ENCODE results near the gene DEPDC5.
A peak's percentile ranks its signal among the peaks of the same experiment; 100 is the strongest.
"Not testable (repeated sequence)": the region's sequence is repeated elsewhere in the genome, so short reads cannot be mapped to it uniquely, and the experiment has no call there.

DEPDC5 gene

DNA sequence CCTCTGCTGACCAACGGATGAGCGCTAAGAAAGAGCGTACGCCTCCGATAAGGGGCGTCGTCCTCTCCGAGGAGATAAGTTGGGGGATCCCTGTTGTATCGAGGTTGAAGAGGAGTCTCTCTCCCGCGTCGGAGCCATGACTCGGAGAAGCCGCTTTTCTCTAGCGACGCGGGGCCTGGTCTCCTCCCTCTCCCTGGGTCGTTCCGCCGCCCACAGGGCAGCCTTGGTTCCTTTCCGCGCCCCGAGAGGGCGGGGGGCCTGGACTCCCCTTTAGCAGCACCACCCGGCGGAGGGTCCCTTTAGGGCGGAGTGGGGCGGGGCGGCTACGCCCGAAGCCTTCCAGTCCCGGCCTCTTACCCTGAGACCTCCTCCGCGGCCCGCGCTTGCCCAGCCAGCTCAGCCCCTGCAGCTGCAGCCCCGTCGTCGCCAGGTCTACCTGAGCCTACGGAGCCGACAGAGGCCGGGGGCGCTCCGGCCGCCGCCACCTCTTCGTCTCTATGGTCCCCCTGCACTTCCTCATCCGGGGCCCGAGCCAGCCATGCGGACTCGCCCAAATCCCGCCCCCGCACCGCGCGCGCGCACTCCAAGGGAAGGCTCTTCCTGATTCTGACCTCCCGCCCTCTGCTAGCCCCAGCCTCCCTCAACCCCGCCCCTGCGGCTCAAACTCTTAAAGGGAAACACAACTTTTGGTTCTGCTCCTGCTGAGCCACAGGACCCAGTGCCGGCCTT is 4.0 kb upstream of the DEPDC5 start, which contains the start of gene PRR14L:
Gene PRR14L, minus strand, starts transcription at position 497 of the 729 bp plus-strand sequence. CDS start 11,272 bp downstream, outside the sequence.
- peak; percentile 100 for DNase-seq

DNA sequence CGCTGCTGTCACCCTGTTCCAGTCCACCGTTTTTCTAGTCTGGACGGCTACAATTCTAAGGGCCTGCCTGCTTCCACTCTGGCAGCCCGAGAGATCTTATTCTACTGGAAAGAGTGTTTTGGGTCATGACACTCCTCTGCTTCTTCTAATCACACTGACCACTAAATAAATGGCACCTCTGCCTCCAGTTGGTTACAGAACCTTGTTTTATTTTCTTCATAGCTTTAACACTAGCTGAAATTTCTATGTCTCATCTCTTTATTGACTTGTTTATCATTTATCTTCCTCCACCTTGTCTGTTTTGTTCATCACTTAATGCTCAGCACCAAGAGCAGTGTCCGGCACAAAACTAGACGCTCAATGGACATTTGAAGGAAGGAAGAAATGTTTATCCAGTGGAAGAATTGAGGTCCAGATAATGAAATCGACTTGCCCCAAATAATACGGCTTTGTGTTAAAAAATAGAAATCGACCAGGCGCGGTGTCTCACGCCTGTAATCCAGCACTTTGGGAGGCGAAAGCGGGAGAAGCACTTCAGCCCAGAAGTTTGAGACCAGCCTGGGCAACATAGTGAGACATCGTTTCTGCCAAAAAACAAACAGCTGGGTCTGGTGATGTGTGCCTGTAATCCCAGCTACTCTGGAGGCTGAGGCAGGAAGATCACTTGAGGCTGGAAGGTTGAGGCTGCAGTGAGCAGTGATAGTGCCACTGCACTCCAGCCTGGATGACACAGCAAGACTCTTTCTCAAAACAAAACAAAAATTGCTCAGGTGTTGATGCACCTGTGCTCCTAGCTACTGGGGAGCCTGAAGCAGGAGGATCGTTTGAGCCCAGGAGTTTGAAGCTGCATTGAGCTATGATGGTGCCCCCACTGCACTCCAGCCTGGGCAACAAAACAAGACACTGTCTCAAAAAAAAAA is 3.2 kb upstream of the DEPDC5 start:
- no peak for DNase-seq

DNA sequence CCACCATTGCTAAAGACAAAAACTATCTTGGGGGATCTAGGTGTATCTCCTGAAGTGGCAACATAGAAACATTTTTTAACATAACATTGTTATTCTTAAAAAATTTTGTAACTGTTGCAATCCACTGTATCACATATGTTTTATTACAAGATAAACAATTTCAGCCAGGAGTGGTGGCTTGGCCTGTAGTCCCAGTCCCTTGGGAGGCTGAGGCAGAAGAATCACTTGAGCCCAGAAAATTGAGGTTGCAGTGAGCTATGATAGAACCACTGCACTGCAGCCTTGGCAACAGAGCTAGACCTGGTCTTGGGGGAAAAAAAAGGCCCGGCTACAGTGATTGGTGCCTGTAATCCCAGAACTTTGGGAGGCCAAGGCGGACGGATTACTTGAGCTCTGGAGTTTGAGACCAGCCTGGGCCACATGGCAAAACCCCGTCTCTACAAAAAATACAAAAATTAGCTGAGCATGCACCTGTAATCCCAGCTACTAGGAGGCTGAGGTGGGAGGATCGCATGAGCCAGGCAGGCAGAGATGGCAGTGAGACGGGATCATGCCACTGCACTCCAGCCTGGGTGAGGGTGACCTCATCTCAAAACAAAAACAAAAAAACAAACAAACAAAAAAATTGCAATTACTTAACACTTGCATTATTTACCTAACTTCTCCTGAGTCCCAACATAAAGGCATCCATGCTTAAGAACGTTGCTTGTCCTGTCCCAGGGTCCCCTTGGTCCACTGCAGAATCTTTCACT is 1.5 kb upstream of the DEPDC5 start:
- DNase-seq: no peak

DNA sequence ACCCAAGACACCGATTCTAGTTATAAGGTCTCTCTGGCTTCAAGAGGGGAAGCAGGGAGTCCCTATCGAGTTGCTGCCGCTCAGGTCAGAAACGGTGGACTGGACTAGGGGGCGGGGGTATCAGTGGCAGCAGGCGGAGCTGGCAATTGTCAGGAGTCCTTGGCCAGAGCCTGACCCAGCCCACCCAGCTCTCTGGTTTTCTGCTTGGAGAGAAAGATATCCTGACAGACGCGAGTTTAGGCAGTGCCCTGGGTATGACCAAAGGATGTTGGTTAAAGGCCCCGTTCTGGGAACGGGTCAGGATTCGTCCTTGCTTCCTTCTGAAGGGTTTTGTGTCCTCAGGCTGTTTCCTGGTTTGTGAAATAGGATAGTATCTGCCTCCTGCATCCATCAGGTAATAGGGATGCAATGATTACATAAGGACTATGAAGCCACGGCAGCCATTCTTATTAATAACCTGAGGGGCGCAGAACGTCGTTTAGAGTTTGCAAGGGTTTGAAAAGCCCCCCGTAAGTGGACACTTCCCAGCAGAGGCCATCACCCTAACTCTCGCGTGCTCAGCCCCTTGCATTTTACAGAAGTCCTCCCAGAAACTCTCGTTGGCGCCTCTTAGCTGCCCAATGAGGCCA is 700 bp upstream of the DEPDC5 start:
- peak; percentile 10 for DNase-seq

DNA sequence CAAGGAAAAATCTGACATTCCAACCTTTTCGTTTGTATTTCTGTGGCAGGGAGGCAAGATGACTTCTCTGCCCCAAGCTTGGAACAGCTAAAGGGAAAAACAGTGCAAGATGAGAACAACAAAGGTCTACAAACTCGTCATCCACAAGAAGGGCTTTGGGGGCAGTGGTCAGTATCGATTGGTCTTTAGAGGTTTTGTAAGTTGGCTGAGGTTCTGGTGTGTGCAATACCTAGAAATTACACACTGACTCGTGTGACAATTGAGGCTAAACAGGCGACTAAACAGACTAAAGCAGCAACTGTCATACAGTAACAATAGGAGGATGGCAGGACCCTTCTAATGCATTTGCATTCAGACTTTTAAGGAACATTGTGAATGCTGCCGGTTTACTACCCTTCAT is 994 bp downstream of the DEPDC5 start:
- no peak for DNase-seq

DNA sequence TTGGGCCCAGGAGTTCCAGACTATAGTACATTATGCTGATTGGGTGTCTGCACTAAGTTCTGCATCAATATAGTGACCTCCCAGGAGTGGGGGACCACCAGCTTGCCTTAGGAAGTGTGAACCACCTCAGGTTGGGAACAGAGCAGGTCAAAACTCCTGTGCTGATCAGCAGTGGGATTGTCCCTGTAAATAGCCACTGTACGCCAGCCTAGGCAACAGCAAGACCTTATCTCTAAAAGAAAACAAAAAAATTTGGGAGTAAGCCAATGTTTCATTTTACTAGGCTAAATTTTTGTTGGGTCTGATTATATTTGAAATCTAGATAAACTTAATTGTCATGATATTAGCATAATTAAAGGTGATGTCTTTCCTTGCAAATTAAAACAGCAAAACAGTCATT is 3.4 kb downstream of the DEPDC5 start:
- no peak for DNase-seq

DNA sequence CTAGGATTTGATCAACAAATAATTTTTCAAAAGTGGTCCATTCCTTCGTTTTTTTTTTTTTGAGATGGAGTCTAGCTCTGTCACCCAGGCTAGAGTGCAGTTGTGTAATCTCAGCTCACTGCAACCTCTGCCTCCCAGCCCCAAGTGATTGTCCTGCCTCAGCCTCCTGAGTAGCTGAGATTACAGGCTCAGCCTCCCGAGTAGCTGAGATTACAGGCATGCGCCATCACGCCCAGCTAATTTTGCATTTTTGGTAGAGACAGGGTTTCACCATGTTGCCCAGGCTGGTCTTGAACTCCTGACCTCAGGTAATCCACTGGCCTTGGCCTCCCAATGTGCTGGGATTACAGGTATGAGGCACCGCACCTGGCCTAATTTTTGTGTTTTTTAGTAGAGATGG is 5.0 kb downstream of the DEPDC5 start:
- DNase-seq: not testable (repeated sequence)

DNA sequence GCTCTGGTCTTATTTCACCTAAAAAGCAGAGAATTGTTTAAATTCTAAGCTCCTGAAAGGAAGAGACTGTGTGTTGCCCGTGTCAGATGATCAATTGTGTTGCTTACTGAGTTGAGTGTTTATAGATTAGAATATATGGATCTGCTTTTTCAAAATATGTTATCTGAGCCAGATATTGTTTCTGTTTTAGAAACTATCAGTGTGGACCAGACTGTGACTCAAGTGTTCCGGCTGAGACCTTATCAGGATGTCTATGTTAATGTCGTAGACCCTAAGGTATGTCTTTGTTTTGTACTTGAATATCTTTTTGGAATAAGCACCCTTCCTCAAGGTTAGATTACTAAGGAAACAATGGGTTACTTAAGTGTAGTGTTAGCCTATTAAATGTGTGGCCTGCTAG is 11.0 kb downstream of the DEPDC5 start:
- DNase-seq: no peak

DNA sequence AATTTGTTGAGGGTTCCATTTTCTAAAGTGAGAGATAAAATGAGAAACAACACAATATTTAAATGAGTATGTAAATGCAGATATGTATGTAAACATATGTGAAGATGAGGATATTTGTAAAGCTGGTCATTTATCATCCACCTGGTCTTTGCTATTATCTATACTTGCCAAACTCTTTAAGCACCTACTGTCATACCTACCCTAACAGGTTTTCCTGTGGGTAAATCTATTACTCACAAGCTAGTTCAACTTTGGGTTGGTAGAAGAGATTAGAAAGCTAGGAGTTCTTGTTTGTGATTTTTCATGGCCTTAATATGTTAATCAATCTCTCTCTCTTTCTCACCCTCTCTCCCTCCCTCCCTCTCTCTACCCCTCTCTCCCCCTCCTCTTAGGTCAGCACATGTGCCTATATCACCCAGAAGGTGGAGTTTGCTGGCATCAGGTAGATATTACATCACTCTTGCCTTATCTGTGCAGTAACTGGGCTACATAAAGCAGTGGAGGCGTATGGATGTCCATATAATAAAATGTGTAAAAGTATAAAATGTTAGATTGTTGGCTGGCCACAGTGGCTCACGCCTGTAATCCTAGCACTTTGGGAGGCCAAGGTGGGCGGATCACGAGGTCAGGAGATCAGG is 14.7 kb downstream of the DEPDC5 start:
- DNase-seq: no peak

DNA sequence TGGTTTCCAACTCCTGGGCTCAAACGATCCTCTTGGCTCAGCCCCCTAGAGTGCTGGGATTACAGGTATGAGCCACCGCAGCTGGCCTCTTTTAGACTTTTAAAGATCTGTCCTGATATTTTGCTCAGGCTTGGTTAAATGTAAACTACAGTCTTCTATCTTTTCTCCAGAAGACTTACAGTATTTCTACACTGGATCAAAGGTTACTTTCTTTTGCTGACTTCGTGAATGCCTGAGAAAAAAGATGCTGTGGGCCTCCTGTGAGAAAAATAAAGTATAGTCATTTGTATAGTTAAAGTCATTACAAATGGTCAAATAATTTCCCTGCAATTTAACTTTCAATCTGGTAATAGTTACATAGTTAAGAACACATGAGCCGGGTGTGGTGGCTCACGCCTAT is 19.6 kb downstream of the DEPDC5 start:
- DNase-seq: no peak

DNA sequence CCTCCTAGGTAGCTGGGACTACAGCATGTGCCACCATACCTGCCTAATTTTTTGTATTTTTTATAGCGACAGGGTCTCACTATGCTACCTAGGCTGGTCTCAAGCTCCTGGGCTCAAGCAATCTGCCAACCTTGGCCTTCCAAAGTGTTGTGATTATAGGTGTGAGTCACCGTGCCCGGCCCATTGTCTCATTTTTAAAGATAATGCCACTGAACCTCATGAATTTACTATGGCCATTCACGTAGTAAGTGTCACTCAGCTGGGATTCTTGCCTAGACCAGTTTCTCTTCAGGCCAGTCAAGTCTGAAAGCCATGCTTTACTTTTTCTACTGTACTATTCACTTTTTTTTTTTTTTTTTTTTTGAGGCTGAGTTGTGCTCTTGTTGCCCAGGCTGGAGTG is 22.4 kb downstream of the DEPDC5 start:
- DNase-seq: no peak

DNA sequence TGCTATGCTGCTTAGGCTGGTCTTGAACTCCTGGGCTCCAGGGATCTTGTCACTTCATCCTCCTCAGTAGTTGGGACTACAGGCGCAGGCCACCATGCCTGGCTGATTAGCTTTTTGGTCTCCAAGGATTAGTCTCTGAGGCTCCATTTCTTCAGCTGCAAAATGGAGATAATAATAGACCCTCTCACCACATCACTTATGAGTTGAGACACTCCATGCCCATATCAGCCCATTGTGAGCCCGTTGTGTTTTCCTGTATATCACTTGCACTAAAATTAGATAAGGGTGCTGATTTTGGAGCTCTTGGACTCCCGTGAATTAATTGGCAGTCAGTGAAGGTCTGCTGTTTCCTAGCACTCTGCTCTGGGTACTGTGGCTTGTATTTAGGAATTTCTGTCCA is 36.0 kb downstream of the DEPDC5 start:
- DNase-seq: no peak

DNA sequence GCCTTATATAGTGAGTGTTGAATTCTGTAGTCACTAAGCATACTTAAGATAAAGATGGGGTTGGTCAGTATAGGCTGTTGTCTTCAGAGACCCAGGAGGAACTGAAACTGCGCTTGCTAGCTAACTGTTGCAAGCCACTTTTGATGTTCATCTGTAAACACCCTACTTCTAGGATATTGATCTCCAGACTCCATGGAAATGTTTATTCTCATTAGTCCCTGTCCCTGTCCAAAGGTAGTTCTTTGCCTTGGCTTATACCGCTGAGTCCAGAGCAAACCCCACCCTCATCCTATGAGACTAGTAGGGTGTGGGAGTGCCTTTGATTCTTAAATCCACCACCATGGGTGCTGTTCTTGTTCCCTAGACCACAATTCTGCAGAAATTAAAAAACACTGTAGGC is 36.4 kb downstream of the DEPDC5 start:
- no peak for DNase-seq

DNA sequence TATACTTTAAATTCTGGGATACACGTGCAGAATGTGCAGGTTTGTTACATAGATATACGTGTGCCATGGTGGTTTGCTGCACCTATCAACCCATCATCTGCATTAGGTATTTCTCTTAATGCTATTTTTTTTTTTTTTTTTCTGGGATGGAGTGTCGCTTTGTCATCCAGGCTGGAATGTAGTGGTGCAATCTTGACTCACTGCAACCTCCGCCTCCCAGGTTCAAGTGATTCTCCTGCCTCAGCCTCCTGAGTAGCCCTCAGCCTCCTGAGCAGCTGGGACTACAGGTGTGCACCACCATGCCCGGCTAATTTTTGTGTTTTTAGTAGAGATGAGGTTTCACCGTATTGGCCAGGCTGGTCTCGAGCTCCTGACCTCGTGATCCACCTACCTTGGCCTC is 45.5 kb downstream of the DEPDC5 start:
- not testable (repeated sequence) for DNase-seq

DNA sequence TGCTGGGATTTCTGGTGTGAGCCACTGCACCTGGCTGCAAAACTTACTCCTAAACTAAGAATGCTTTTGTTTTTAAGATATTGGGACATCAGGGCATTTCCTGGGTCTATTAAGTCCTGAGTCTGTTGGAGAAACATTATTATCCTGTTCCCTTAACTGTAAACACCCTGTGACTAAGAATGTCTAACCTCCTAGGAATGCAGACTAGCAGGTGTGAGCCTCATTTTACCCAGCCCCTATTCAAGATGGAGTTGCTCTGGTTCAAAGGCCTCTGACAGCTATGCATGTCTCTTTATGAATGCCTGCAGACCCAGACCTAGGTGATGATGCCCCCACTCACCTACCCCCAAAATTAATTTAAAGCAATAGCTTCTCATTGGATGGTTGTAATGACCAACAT is 46.2 kb downstream of the DEPDC5 start:
- DNase-seq: no peak

DNA sequence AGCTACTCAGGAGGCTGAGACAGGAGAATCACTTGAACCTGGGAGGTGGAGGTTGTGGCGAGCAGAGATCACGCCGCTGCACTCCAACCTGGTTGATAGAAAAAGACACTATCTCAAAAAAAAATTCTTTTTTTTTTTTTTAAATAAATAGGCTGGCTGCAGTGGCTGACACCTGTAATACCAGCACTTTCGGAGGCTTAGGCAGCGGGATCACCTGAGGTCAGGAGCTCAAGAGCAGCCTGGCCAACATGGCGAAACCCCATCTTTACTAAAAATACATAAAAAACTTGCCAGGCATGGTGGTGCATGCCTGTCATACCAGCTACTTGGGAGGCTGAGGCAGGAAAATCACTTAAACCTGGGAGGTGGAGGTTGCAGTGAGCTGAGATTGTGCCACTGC is 47.0 kb downstream of the DEPDC5 start:
- not testable (repeated sequence) for DNase-seq

DNA sequence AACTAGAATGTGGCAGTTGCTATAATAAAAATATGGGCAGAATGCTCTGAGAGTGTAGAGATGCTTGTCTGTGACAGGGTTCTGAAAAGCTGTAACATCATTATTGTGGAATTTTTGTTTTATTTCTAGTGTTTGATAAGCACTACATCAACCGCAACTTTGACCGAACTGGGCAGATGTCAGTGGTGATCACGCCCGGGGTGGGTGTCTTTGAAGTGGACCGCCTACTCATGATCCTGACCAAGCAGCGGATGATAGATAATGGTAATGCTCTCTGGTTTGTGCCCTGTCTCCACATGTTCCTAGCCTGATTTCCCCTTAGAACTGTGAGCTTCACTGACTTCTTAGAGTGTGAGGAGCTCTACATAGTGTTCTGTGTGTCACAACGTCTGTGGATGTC is 48.8 kb downstream of the DEPDC5 start:
- no peak for DNase-seq

DNA sequence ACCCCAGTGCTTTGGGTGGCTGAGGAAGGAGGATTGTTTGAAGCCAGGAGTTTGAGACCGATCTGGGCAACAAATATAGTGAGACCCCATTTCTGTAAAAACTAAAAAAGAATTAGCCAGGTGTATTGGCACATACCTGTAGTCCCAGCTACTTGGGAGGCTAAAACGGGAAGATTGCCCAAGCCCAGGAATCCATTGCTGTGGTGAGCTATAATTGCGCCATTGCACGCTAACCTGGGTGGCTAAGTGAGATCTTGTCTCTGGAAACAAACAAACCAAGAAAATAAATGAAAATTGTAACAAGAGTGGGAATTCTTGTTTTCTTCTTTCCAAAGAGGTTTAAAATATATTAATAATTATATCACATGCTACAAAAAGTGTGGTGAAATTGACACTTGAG is 52.9 kb downstream of the DEPDC5 start:
- no peak for DNase-seq

DNA sequence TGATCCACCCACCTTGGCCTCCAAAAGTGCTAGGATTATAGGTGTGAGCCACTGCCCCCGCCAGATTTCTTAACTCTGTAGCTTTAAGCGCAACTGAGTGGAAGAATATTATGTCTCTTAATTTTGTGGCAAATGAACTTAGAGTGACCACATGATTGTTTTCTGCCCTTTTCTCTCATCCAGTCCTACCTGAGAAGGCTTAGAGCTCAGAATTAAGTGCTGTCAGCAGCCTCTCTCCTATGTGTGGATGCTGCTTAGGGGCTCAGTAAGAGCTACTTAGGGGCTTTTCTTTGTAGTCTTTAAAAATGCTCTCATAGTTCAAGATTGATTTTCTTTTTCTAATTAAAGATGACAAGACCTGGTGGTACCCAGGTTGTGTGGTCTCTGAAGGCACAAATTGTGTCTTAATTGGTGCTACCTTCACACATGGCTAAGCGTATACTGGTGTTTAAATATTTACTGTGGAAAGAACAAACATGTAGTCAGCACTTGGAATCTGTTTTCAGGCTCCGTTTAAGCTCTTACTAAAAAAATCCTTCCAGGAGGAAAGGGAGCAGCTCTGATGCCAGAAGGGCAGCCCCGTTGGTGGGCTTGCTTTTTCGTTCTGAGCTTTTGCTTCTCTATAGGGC is 59.3 kb downstream of the DEPDC5 start:
- no peak for DNase-seq

DNA sequence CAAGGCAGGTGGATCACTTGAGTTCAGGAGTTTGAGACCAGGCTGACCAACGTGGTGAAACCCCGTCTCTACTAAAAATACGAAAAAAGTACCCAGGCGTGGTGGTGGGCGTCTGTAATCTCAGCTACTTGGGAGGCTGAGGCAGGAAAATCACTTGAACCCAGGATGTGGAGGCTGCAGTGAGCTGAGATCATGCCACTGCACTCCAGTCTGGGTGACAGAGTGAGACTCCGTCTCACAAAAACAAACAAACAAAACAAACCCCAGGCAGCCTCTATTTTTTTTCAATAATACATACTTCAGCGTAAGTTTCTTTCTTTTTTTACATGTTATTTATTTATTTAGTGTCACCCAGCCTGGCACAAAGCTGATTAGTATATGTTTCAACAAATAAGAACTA is 60.1 kb downstream of the DEPDC5 start:
- not testable (repeated sequence) for DNase-seq

DNA sequence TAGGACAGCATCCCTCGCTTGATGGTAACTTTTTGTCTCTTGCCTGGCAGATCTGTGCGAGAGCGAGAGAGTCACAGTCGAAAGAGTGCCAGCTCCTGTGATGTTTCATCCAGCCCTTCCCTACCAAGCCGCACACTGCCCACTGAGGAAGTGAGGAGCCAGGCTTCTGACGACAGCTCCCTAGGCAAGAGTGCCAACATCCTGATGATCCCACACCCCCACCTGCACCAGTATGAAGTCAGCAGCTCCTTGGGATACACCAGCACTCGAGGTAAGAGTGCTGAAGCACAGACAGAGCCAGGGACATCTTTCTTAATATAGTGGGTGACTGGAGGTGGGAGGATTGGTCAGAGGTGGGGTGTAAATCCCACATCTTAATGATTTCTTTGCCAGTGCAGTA is 61.1 kb downstream of the DEPDC5 start:
- no peak for DNase-seq

DNA sequence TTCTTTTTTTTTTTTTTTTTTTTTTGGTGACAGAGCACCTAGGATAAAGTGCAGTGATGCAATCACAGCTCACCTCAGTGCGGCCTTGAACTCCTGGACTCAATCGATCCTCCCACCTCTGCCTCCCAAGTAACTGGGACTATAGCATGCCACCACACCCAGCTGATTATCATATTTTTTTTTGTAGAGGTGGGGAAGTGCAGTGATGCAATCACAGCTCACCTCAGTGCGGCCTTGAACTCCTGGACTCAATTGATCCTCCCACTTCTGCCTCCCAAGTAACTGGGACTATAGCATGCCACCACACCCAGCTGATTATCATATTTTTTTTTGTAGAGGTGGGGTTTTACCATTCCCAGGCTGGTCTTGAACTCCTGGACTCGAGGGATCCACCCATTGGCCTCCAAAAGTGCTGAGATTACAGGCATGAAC is 61.6 kb downstream of the DEPDC5 start:
- not testable (repeated sequence) for DNase-seq
